DLD1 (cell line): ENCODE measurements around the gene EYA2.

Source experiments
- in situ Hi-C: cut with HindIII; loops from 2 replicates; pipeline ENCODE4 v1.10.0; 2017; ENCODE audit warnings: low sequenced_read_pairs

The EYA2 gene

DNA sequence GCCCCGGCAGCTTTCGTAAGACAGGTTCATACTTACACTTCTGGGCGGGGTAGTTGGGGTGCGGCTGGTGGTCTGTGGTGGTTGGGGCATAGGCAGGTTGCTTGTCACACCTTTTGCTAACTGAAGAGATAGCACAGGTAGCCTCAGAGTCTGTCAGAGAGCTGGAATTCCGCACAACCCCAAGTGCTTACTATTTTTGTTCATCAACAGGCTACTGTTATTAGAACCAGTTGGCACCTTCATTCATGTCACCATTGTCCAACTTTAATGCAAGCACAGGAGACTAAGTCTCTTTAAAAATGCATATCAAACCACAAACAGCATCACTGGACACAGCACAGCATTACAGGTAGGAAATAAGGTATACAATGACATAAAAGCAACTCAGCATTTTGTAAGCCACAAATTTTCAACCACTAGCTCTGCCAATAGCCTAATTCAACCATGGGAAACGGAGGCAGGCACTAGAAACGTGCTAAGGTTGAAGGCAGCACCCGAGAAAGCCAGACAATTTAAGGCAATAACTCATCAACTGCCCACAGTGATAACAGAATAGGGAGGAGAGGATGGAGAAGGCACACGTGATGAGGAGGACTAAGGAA is 318.1 kb downstream of the EYA2 start:
- in situ Hi-C loops = no loop called here

DNA sequence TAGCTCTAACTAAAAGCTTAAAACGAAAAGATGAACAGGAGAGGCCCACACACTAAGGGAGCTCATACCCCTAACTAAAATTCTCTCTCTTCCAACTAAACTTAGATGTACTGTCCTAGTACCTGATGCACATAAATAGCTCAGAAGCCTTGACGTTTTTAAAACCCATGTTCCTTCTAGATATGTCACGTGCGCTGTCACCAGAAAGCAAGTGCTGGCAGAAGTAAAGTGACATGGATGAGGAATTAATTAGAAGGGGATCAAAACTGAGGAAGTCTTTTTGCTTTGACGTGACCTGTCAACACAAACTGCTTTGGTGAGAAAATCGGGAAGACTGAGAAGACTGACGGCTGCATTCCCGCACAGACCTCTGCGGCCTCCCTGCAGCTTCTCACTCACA is 319.3 kb downstream of the EYA2 start:
- in situ Hi-C loops = no loop called here

DNA sequence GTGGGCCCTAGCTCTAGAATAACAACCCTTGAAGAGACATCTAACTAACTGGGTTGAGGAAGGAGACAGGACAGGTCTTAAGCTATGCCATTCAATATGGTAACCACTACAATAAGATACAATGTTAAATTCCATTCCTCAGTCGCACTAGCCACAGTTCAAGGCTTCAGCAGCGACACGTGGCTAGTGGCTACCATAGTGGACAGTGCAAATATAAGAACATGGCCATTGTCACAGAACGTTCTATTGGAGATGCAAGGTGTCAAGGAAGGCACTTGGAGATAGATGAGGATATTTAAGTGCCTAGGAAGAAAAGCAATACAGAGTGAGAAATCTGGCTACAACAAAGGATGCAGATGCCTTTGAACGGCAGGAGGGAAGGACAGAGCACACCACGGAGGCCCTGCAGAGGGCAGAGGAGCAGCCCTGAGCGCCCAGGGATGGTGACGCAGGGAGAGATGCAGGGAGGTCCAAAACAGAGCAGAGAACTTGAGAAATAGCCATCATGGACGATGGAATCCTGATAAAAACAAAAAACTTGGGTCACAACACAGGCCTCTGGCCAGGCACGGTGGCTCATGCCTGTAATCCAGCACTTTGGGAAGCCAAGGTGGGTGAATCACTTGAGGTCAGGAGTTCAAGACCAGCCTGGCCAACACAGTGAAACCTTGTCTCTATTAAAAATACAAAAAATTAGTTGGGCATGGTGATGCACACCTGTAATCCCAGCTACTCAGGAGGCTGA is 321.2 kb downstream of the EYA2 start:
- in situ Hi-C loops = no loop called here

DNA sequence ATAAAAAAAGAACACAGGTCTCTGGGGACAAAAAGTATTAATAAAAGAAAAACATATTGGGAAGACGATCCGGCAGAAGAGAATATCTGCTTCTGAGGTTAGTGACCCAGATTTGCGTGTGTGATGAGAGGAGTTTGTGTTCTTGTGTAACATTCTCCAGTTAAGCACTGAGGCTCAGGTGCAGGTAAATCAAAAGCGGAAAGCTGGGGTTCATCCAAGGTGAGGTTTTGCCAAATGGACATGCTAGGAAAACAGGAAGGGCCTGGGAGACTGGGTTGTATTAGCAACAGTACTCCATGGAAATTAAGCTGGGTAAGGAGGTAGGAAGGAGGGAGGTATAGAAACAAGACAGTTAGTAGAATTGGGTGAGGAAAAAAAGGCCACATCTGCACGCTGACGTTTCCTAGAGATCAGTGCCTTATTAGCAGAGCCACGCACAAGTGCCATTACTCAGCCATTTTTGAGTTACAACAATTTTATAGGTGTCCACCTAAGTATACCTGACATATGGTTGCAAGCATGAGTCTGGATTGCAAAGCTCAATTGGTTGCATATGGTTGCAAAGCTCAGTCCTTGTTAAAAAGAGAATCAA is 322.3 kb downstream of the EYA2 start:
- in situ Hi-C loops = no loop called here

DNA sequence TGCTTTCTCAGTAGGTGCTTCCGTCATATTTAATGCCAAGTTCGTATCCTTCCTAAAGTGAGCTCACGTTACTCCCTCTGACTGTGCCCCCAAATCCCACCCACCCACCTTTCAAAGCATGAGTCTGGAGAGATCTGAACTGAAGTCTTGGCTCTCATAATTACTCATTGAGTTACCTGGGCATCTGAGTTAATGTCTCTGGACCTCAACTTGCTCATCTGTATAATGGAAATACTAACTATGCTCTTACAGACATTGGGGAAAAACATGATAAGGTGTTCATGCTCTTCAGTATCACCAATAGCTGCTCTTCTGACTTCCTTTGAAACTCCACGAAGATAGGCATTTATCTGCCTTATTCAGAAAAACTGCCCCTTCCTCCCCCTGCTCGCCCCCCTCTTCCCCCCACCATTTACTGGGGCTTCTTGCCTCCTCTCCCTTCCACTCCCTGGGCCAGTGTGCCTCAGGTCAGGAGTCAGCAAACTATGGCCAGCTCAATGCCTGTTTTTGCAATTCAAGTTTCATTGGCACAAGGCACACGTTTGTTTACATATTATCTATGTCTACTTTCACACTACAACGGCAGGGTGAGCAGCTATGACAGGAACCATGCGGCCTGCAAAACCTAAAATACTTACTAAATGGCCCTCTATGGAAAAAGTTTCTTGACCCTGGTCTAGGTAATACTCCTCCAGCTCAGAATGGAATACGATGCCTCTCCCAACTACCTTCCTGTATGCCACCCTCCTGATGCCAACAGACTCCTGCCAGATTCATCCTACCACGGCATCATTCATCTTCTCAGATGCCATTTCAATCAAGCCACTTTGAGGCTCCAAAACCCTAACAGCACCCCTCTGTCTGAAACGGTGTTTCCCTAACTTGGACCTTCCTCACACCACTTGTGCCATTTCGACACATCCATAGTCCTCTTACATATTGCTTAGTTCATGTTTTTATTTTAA is 323.1 kb downstream of the EYA2 start:
- in situ Hi-C loops = no loop called here

DNA sequence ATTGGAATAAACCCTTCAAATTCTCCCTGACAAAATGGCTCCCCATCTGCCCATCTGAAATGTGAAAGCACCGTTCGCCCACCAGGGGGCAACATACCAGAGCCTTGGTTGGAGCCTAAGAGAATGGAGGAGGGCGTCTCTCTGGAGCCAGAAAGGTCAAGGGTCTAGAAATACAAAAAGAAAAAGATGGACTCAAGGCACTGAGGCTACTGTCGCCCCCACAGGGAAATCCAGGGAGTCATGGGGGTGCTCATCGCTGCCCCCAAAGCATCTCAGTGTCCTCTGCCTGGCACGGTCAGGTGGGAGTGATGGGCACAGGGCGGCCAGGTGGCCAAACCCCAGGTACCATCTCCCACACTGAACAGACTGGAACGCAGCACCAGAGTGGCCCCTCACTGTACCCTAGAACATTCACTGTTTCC is 325.5 kb downstream of the EYA2 start:
- in situ Hi-C loops = no loop called here

DNA sequence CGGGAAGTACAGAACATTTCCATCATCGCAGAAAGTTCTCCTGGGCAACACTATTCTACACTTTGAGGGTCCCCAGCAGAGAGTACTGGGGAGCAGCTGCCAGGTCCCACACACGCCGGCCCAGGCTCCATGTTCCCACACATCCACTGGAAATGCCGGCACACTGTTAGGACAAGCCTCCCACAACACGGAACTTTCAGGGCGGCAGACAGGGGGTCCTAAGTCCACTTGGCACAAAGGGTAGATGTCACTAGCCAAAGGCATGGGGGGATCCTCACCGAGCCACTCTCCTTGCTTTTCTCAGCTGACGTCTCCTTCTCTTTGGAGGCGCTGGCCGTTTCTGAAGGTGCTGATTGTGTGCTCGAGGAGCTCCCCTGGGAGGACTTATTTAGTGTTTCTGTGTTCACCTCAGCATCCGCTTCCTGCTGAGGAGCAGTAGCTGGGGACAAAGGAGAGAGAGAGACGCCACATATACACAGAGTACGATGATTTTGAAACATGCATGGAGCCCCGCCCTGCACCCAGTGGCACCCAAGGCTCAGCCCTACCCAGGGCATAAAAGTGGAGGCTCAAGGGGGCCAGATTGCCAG is 326.5 kb downstream of the EYA2 start:
- in situ Hi-C loops = no loop called here

DNA sequence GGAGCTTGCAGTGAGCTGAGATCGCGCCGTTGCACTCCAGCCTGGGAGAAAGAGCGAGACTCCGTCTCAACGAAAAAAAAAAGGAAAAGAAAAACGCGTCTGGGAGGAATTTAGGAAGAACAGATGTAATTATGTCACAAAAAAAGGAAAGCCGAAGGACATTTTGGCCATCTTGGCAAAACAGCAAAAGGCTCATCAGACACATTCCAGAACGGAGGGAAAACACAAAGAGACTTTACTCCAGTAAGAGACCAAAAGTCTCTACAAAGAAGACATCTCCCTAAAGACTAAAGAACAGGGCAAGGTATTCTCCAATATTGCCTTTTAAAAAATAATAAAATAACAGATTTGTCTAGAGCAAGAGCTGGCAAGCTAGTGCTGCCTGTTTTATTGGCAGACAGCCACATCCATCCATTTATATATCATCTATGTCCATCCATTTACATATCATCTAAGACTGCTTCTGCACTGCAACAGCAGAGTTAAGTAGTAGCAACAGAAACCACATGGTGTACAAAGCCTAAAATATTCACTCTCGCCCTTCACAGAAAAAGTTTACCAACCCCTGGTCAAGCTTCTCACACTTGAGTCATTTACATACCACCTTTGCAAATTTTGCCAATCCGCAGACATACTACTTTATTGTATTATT is 328.0 kb downstream of the EYA2 start:
- in situ Hi-C loops = no loop called here

DNA sequence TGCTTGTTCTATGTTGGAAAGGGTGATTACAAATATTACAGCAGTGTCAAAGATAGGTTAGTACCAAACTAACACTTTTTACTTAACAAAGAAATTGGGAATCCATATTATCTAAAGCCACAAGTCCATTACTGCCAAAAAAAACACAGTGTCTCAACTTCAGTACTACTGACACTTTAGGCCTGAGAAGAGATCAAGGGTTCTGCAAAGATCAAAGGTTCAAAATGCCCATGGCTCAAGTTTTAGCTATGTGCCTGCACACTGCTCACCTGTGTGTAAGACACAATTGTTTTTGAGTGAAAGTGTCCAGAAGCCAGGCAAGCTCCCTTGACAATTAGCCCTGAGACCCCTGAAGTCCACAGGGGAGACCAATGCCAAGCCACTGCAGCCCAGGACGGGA is 329.3 kb downstream of the EYA2 start:
- in situ Hi-C loops = no loop called here

DNA sequence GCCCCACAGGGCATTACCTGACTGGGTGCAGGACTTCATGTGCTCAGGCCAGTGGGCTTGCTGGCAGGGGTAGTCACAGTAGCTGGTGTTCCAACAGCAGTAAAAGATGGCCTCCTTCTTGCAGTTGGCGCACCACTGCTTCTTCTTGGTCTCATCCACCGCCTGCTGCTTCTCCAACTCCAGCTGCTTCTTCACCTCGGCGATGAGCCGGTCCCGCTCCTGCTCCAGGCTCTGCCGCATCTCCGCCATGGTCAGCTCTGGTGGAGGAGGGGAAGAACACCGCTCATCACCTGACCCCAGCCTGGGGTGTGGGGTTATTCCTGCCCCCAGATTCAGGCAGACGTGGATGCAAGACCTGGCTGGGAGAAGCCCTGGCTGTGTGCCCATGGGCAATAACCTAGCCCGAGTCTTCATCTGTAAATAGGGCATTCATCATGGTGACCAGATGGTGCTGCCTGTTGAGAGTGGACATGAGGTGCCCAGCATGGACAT is 329.7 kb downstream of the EYA2 start:
- in situ Hi-C loops = no loop called here

DNA sequence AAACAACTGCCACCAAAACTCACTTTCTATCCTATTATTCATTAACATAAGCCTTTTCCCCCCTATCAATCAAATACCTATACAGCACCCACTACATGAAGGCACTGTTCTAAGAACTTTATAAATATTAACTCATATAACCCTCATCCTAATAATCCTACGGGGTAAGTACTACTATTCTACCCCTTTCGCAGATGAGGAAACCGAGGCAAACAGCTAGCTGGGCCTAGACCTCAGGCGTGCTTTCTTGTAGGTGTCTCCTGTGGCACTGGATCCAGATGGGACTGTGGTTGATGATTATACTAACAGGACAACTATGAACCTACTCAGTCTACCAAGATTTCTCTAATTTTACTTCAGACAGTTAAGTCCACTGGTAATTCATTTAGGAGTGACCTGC is 330.2 kb downstream of the EYA2 start:
- in situ Hi-C loops = no loop called here

DNA sequence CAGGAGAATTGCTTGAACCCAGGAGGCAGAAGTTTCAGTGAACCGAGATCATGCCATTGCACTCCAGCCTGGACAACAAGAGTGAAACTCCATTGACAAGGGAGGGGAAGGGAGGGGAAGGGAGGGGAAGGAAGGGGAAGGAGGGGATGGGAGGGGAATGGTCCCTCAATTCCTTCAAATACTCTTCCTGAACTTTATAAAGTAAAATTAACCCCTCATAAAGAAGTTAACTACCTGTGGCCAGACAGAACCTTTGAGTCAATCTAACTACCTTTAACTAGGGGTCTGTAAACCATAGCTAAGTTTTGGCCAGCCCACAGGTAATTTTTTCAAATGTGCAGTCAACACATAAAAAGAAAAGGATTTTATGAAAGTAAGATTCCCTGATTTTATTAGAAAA is 330.8 kb downstream of the EYA2 start:
- in situ Hi-C loops = no loop called here

DNA sequence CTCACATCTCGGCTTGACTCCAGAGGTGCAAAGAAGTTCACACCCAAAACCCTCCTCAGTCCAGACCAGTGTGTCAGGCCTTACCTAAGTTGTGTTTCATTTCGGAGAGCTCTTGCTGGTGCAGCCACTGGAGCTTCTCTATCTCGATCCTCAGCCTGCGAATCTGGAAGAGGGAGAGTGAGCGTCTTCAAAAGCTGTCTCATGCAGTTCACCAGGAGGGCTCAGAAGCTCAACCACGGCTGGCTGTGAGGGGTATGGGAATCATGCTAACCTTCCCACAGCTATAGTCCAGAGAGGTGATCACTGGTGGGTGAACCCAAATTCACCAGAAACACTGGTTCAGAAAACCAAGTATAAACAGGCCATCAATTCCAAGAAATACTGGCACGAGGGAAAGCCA is 332.5 kb downstream of the EYA2 start:
- in situ Hi-C loops = no loop called here

DNA sequence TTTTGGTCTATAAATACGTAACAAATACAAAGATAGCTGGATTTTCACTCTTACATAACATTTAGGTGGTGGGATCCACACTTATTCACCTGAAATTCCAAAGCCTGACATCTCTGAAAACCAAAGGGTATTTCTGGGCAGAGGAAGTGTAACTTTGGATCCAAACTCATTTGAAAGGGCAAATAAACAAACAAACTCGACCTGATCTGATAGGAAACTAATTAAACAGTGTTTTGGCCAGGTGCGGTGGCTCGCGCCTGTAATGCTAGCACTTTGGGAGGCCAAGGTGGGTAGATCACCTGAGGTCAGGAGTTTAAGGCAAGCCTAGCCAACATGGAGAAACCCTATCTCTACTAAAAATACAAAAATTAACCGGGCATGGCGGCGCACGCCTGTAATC is 332.9 kb downstream of the EYA2 start:
- in situ Hi-C loops = no loop called here

DNA sequence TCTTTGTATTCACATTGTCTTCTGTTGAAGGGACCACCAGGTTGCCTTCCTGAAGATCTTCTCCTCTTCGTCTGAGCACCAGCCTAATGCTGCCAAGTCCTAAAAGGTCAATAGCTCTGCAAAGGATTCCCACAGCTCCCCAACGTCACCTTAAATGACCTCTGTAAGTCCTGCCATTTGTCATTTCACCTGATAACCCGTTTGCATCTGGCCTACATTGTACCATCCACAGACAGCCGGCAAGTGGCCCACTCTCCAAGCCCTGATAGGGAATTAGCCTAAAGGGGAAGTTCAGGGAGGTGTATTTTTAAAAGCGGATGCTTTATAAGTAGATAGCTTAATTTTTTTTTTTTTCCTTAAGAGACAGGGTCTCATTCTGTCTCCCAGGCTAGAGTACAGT is 334.0 kb downstream of the EYA2 start:
- in situ Hi-C loops = no loop called here

DNA sequence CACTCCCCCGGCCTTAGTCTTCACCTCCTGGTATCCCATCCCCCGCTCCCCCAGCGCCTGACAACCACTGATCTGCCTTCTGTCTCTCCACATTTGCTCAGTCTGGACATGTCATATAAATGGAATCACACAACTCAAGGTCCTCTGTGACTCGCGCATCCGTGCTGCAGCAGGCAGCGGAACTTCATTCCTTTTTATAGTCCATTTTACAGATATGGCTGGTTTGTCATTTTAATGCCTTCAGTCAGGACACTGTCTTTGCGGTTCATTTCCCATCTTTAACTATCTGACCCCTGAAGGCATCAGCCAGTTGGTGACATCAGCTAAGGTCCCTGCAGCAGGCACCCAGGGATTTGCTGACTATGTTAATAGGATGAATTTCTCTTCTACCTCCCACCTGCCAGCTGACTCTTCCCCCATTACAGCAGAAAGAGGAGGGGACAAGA is 336.2 kb downstream of the EYA2 start:
- in situ Hi-C loops = no loop called here

DNA sequence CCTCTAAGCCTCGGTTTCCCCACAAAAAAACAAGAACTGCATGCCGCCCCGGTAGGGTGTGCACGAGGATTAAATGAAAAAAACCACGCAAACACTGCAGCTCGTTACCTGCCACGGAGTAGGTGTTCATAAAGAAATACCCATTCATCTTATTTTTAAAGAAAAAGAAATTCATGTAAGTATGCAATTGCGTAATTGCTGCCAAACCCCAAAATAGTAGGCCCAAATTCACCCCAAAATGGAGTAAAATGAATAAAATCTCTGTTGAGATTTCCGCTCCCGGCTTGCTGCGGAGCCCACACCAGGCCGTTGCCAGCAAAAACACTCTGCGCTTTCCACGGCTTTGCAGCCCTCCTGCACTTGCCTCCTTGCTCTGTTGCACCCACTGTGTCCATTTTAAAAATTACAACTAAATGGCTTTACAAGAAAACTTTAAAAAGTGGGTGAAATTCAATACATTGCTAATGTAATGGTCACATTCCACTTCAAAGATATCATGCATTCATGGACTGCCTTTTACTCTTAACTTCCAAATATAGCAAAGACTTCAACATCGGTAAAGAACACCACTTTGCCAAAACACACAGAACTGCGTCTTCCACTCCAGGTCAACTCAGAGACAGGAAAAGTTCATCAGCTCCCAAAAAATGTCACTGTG is 336.9 kb downstream of the EYA2 start:
- in situ Hi-C loops = no loop called here

DNA sequence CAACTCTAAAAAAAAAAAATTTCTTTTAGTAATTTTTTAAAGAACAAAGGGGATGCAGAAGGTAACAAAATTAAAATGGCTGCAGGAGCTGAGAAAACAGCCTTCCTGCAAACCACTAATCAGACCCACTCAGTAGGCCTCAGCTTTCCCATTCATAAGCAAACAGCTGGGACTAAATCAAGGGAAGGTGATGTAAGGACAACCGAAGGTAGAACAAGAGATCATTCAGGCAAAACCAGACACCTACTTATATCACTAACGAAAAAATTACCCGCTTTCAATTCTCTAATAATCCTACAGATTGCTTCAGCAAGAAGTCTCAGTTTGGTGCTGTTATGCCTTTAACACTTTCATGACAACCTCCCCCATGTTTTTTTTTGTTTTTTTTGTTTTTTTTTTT is 337.9 kb downstream of the EYA2 start:
- in situ Hi-C loops = no loop called here

DNA sequence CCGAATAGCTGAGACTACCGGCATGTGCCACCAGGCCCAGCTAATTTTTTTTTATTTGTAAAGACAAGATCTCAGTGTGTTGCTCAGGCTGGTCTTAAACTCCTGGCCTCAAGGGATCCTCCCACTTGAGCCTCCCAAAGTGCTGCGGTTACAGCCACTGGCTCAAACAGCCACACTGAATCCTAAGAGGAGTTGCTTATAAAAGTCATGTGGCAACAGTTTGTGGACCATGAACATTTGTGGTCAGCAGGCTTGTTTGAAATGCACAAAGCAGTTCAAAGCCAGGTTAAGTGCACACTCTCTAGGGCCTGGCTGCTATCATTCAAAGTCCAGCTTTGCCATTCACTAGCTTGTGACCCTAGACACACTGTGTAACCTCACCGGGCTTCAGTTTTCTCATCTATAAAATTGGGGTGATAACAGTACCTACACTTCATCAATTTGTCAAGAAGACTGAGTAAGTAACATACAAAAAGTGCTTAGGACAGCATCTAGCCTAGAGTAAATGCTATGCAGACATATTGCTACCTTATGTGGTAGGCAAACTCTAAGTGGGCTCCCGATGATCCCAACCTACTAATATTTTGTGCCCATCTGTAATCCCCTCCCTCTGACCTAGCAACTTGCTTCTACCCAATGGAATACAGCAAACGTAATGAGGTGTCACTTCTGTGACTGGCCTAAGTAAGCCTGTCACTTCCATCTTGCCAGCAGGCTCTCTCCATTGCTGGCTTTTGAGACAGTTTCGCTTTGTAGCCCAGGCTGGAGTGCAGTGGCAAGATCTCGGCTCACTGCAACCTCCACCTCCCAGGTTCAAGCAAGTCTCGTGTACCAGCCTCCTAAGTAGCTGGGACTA is 338.9 kb downstream of the EYA2 start:
- in situ Hi-C loops = no loop called here
